Smooth muscle cell (in vitro differentiated cells): ENCODE measurements around the gene EIF4EBP2. TPM values are rescaled to one million over a fixed set of nuclear protein-coding genes. Genes with fewer than 3 reads are reported as not detected.

ENCODE experiments used
- DNase-seq: peaks from one replicate; lab custom pipeline; 2025; ENCODE audit not compliant: unreplicated experiment; lab: John Stamatoyannopoulos, UW
- H2AFZ ChIP-seq: fragments of 200-600 bp; sonication (generic); 2 replicates; pipeline ENCODE4 v1.6.0; 2016; ENCODE audit warnings: antibody characterized with exemption, low read depth, mild to moderate bottlenecking
- H3F3A ChIP-seq: fragments of 200-600 bp; sonication (generic); 2 replicates; pipeline ENCODE4 v1.6.0; 2017; ENCODE audit warnings: antibody characterized with exemption, low read depth
- H3K27ac ChIP-seq: fragments of 200-600 bp; sonication (generic); 2 replicates; pipeline ENCODE4 v1.5.1; 2016; ENCODE audit warnings: low read depth, mild to moderate bottlenecking
- H3K27me3 ChIP-seq: fragments of 200-600 bp; sonication (generic); 2 replicates; pipeline ENCODE4 v1.6.1; 2016; ENCODE audit warnings: low read depth, mild to moderate bottlenecking
- H3K36me3 ChIP-seq: fragments of 200-600 bp; sonication (generic); 2 replicates; pipeline ENCODE4 v1.5.1; 2016; ENCODE audit warnings: low read depth
- H3K4me1 ChIP-seq: fragments of 200-600 bp; sonication (generic); 2 replicates; pipeline ENCODE4 v1.5.1; 2016; ENCODE audit warnings: low read depth
- H3K4me2 ChIP-seq: fragments of 200-600 bp; sonication (generic); 2 replicates; pipeline ENCODE4 v1.6.0; 2016; ENCODE audit warnings: mild to moderate bottlenecking
- H3K4me3 ChIP-seq: fragments of 200-600 bp; sonication (generic); 2 replicates; pipeline ENCODE4 v1.5.1; 2016; ENCODE audit warnings: mild to moderate bottlenecking
- H3K79me2 ChIP-seq: fragments of 200-600 bp; sonication (generic); 2 replicates; pipeline ENCODE4 v1.6.0; 2016; ENCODE audit warnings: low read depth, mild to moderate bottlenecking
- H3K9ac ChIP-seq: fragments of 200-600 bp; sonication (generic); 2 replicates; pipeline ENCODE4 v1.6.0; 2016; ENCODE audit warnings: low read depth
- H3K9me3 ChIP-seq: fragments of 200-600 bp; sonication (generic); replicated peaks from 2 replicates; pipeline ENCODE4 v1.5.1; 2016; ENCODE audit warnings: low read depth
- H4K20me1 ChIP-seq: fragments of 200-600 bp; sonication (generic); 2 replicates; pipeline ENCODE4 v1.6.0; 2016; ENCODE audit warnings: low read depth
- CTCF ChIP-seq: fragments of 200-600 bp; sonication (generic); IDR thresholded peaks from 2 replicates; pipeline ENCODE4 v1.5.1; 2017; ENCODE audit warnings: borderline replicate concordance, mild to moderate bottlenecking, antibody characterized with exemption; ENCODE audit not compliant: insufficient read depth, poor library complexity, severe bottlenecking
- WGBS: methylation state at CpG from one replicate; pipeline ENCODE4 v1.1.7; 2016; ENCODE audit warnings: low lambda C conversion rate; 5-methylcytosine and 5-hydroxymethylcytosine counted together
- polyA plus RNA-seq: library from polyadenylated mRNA; unstranded; fragments of >200 nt; fragmentation: Nextera tagmentation; extraction: Ambion mirVana; gene quantifications from 2 replicates; pipeline ENCODE4 v1.2.1, GENCODE V29; 2016
- total RNA-seq: library from RNA; depleted of rRNA; stranded (reverse); fragments of >200 nt; gene quantifications from 2 replicates; pipeline ENCODE4 v1.2.3, GENCODE V29; 2014

EIF4EBP2 gene
- total and polyA plus RNA-seq, 2 experiments from 2014 or later = 35.9 to 43.9 TPM

GRCh38 chr10:70357565-70357964 is 46.4 kb upstream of the EIF4EBP2 start:
- Histone ChIP-seq H2AFZ (no peak overlapping the region), H3K36me3 (no peaks in the 10 kb centered on the region), H3K4me1 (peaks cover 17% of the 10 kb centered on the region), H3K4me2 (no peak overlapping the region), H3K27ac (no peak overlapping the region), H3K9me3 (no peaks in the 10 kb centered on the region), H3F3A (no peaks in the 10 kb centered on the region), H3K27me3 (peaks cover 35% of the 10 kb centered on the region), H4K20me1 (no peaks in the 10 kb centered on the region), H3K79me2 (no peaks in the 10 kb centered on the region), H3K4me3 (no peak overlapping the region), H3K9ac (no peak overlapping the region)
- DNase-seq = no peak
- no peak for TF ChIP-seq CTCF
- WGBS = 83% methylated on average over 5 of the region's 5 CpGs

GRCh38 chr10:70358446-70358845 is 45.5 kb upstream of the EIF4EBP2 start:
- Histone ChIP-seq H3K4me3 (no peak overlapping the region), H3K4me2 (no peak overlapping the region), H2AFZ (no peak overlapping the region), H3K4me1 (peaks cover 17% of the 10 kb centered on the region), H4K20me1 (no peaks in the 10 kb centered on the region), H3K79me2 (no peaks in the 10 kb centered on the region), H3F3A (no peaks in the 10 kb centered on the region), H3K27ac (no peak overlapping the region), H3K9ac (no peak overlapping the region), H3K27me3 (peaks cover 35% of the 10 kb centered on the region), H3K36me3 (no peaks in the 10 kb centered on the region), H3K9me3 (no peaks in the 10 kb centered on the region)
- WGBS = 95% methylated on average over 5 of the region's 5 CpGs
- DNase-seq = no peak
- no peak for TF ChIP-seq CTCF

GRCh38 chr10:70359017-70359550 is 44.9 kb upstream of the EIF4EBP2 start:
- H3K9me3 ChIP-seq = no peaks in the 10 kb centered on the region
- H4K20me1 ChIP-seq = no peaks in the 10 kb centered on the region
- no peak overlapping the region for H3K4me3 ChIP-seq
- no peak overlapping the region for H2AFZ ChIP-seq
- no peaks in the 10 kb centered on the region for H3F3A ChIP-seq
- peaks cover 35% of the 10 kb centered on the region for H3K27me3 ChIP-seq
- no peaks in the 10 kb centered on the region for H3K36me3 ChIP-seq
- H3K27ac ChIP-seq = no peak overlapping the region
- DNase-seq = no peak
- H3K9ac ChIP-seq = no peak overlapping the region
- H3K4me1 ChIP-seq = peaks cover 17% of the 10 kb centered on the region
- no peak for TF ChIP-seq CTCF
- H3K4me2 ChIP-seq = no peak overlapping the region
- 93% methylated on average over 4 of the region's 4 CpGs for WGBS
- H3K79me2 ChIP-seq = no peaks in the 10 kb centered on the region

- TF ChIP-seq CTCF = no peak
- Histone ChIP-seq H3F3A (no peaks in the 10 kb centered on the region), H3K4me3 (no peak overlapping the region), H3K27ac (no peak overlapping the region), H3K36me3 (no peaks in the 10 kb centered on the region), H3K4me1 (peaks cover 8% of the 10 kb centered on the region), H3K27me3 (peaks cover 35% of the 10 kb centered on the region), H3K79me2 (no peaks in the 10 kb centered on the region), H2AFZ (no peak overlapping the region), H3K9ac (no peak overlapping the region), H4K20me1 (no peaks in the 10 kb centered on the region), H3K4me2 (no peak overlapping the region), H3K9me3 (no peaks in the 10 kb centered on the region)
- DNase-seq = no peak
- WGBS = 98% methylated on average over 2 of the region's 2 CpGs
Measured at GRCh38 chr10:70360215-70360614, 43.7 kb upstream of the EIF4EBP2 start.
